CD14-positive monocyte (primary cell): ENCODE results near the gene PKDCC. TPM values are rescaled to one million over a fixed set of nuclear protein-coding genes. Genes with fewer than 3 reads are reported as not detected.

Source experiments
- DNase-seq, 3 donors: peaks; one replicate each; pipeline ENCODE4 v3.0.0-alpha.2; 2011 to 2022
- H2AFZ ChIP-seq: 2 replicates; pipeline ENCODE4 v1.6.0; 2012; ENCODE audit warnings: mild to moderate bottlenecking, low read depth, low read length, inconsistent platforms; ENCODE audit not compliant: insufficient read depth, poor library complexity, severe bottlenecking
- H3K27ac ChIP-seq, 2 donors: 1 replicate in 1 of 2; 2 replicates in 1 of 2; pipeline ENCODE4 v1.5.1; 2012 to 2013; ENCODE audit warnings: low read length in 2 of 2, control low read depth in 1 of 2, inconsistent platforms in 1 of 2, low read depth in 1 of 2, mild to moderate bottlenecking in 1 of 2
- H3K27me3 ChIP-seq, 2 donors: one replicate each; pipeline versions ENCODE4 v1.6.0 to v1.6.1; 2011 to 2013; ENCODE audit warnings: low read length in 2 of 2; ENCODE audit not compliant: control insufficient read depth in 2 of 2, insufficient read depth in 2 of 2
- H3K36me3 ChIP-seq, 2 donors: replicated peaks in 1 of 2; 1 replicate in 1 of 2; 2 replicates in 1 of 2; pipeline versions ENCODE4 v1.5.1 to v1.6.1; 2012 to 2013; ENCODE audit warnings: low read length in 2 of 2, control low read depth in 1 of 2, inconsistent platforms in 1 of 2, mild to moderate bottlenecking in 1 of 2; ENCODE audit not compliant: insufficient read depth in 2 of 2, control insufficient read depth in 1 of 2
- H3K4me1 ChIP-seq, 2 donors: 1 replicate in 1 of 2; 2 replicates in 1 of 2; pipeline versions ENCODE4 v1.5.1 to v1.6.1; 2012 to 2013; ENCODE audit warnings: low read length in 2 of 2, control low read depth in 1 of 2, inconsistent platforms in 1 of 2, mild to moderate bottlenecking in 1 of 2, moderate library complexity in 1 of 2; ENCODE audit not compliant: insufficient read depth in 2 of 2, control insufficient read depth in 1 of 2
- H3K4me2 ChIP-seq: replicated peaks from 2 replicates; pipeline ENCODE3; 2012; ENCODE audit warnings: low read length, moderate library complexity, mild to moderate bottlenecking; ENCODE audit not compliant: poor library complexity, severe bottlenecking; ENCODE audit errors: extremely low read depth
- H3K4me3 ChIP-seq, 3 experiments: fragments of 200-600 bp in 1 of 3; sonication (generic) in 1 of 3; replicated peaks in 1 of 3; 1 replicate in 2 of 3; 2 replicates in 1 of 3; pipeline ENCODE4 v1.5.1; 2011 to 2013; ENCODE audit warnings: low read length in 3 of 3, mild to moderate bottlenecking in 3 of 3, control low read depth in 2 of 3, low read depth in 2 of 3, inconsistent platforms in 1 of 3, moderate library complexity in 1 of 3
- H3K79me2 ChIP-seq: 2 replicates; pipeline ENCODE4 v1.6.0; 2012; ENCODE audit warnings: mild to moderate bottlenecking, control low read depth, inconsistent platforms, low read length, moderate library complexity; ENCODE audit not compliant: insufficient read depth
- H3K9ac ChIP-seq: 2 replicates; pipeline ENCODE4 v1.6.0; 2017; ENCODE audit warnings: low read length, mild to moderate bottlenecking; ENCODE audit not compliant: insufficient read depth, poor library complexity, severe bottlenecking
- H3K9me3 ChIP-seq, 2 donors: replicated peaks in 1 of 2; 1 replicate in 1 of 2; 2 replicates in 1 of 2; pipeline versions ENCODE4 v1.5.1 to v1.6.1; 2012 to 2013; ENCODE audit warnings: low read length in 2 of 2, control low read depth in 1 of 2; ENCODE audit not compliant: control insufficient read depth in 1 of 2, insufficient read depth in 1 of 2
- H4K20me1 ChIP-seq: 2 replicates; pipeline ENCODE4 v1.6.0; 2012; ENCODE audit warnings: mild to moderate bottlenecking, low read length, control low read depth, moderate library complexity; ENCODE audit not compliant: insufficient read depth
- H3K27ac Mint-ChIP-seq, 7 donors: one replicate each; pipeline ENCODE4 v1.8.0; 2020; ENCODE audit warnings: mild to moderate bottlenecking in 7 of 7, mixed read lengths in 7 of 7, moderate library complexity in 6 of 7, inconsistent platforms in 2 of 7
- H3K27me3 Mint-ChIP-seq, 3 donors: one replicate each; pipeline ENCODE4 v1.8.0; 2021 to 2022; ENCODE audit warnings: low read depth in 3 of 3, mild to moderate bottlenecking in 3 of 3, mixed read lengths in 3 of 3, moderate library complexity in 3 of 3, inconsistent platforms in 1 of 3
- H3K36me3 Mint-ChIP-seq, 2 donors: one replicate each; pipeline ENCODE4 v1.8.0; 2020; ENCODE audit warnings: mixed read lengths in 2 of 2, inconsistent platforms in 1 of 2, mild to moderate bottlenecking in 1 of 2
- H3K4me1 Mint-ChIP-seq: one replicate; pipeline ENCODE4 v1.8.0; 2020; ENCODE audit warnings: mild to moderate bottlenecking, mixed read lengths
- H3K4me3 Mint-ChIP-seq, 2 donors: one replicate each; pipeline ENCODE4 v1.8.0; 2020; ENCODE audit warnings: mild to moderate bottlenecking in 2 of 2, mixed read lengths in 2 of 2, moderate library complexity in 1 of 2
- H3K9me3 Mint-ChIP-seq, 7 donors: one replicate each; pipeline ENCODE4 v1.8.0; 2020 to 2022; ENCODE audit warnings: mixed read lengths in 7 of 7, mild to moderate bottlenecking in 6 of 7, moderate library complexity in 6 of 7, inconsistent platforms in 2 of 7
- CTCF ChIP-seq: fragments of 200-600 bp; IDR thresholded peaks from one replicate; pipeline ENCODE4 v1.8.0; 2022; ENCODE audit warnings: antibody characterized with exemption, mild to moderate bottlenecking
- WGBS: methylation state at CpG from one replicate; pipeline ENCODE4 v1.1.5; 2013; ENCODE audit warnings: missing lambda C conversion rate; ENCODE audit not compliant: insufficient coverage; 5-methylcytosine and 5-hydroxymethylcytosine counted together
- intact Hi-C, 2 donors: fragments of 100-400 bp; cut with micrococcal nuclease; formaldehyde crosslinking; loops; one replicate each; pipeline versions ENCODE4 v1.15.0 to v1.15.1; 2023
- polyA plus RNA-seq, 3 donors: library from polyadenylated mRNA; depleted of rRNA in 1 of 3; unstranded in 2 of 3; stranded (reverse) in 1 of 3; fragments of 300-500 nt in 2 of 3; fragments of >200 nt in 1 of 3; fragmentation: Illumina TruSeq in 2 of 3; gene quantifications; 1 replicate in 2 of 3; 2 replicates in 1 of 3; pipeline ENCODE4 v1.2.3, GENCODE V29; 2012 to 2021

The PKDCC gene
- polyA plus RNA-seq, 3 donors, result not detected

DNA sequence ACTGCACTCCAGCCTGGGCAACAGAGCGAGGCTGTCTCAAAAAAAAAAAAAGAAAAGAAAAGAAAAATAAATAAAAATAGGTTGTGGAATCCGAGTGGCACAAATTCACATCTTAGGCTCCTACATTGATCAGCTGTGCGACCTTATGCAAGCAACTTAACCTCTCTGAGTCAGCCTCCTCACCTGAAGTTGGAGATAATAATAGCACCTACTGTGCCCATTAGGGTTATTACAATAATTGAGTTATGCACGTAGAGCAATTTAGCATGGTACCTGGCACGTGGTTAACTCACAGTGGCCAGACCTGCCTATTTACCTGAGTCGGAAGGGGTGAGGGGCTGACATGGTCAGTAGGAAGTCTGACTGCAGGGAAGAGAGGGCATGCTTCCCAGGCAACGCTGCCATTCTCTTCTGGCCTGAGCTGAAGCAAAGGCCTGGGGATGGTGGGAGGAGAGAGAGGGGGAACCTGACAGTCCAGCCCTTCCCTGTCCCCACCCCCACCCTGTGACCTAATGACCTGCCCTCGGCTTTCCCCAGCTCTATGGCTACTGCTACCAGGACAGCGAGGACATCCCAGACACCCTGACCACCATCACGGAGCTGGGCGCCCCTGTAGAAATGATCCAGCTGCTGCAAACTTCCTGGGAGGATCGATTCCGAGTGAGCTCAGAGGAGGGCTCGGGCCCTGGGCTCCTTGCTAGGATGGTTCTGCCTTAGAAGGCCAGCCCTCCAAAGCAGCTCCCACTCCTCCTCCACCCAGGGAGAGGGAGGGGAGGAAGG is 5.1 kb downstream of the PKDCC start:
- Histone ChIP-seq H3K36me3 (no peaks in the 10 kb centered on the region), H3K9ac (no peak overlapping the region), H3K27ac (no peak overlapping the region), H3K4me1 (peaks cover 0 to 4% of the 10 kb centered on the region in 2 donors), H3K79me2 (no peaks in the 10 kb centered on the region), H3K9me3 (no peaks in the 10 kb centered on the region), H3K4me2 (no peak overlapping the region), H3K4me3 (no peak overlapping the region), H2AFZ (no peak overlapping the region), H3K27me3 (peaks cover 23 to 30% of the 10 kb centered on the region in 2 donors), H4K20me1 (no peaks in the 10 kb centered on the region)
- intact Hi-C loops, result no loop called here
- 96% methylated on average over 4 of the region's 14 CpGs for WGBS
- Mint-ChIP-seq H3K36me3 (no peaks in the 10 kb centered on the region), H3K9me3 (peaks cover 0 to 5% (median 4%) of the 10 kb centered on the region in 7 donors), H3K4me3 (no peak overlapping the region), H3K27me3 (peaks cover 29 to 33% (median 33%) of the 10 kb centered on the region in 3 donors), H3K27ac (no peak overlapping the region), H3K4me1 (peaks cover 4% of the 10 kb centered on the region)
- TF ChIP-seq CTCF, result no peak
- DNase-seq, result no peak

DNA sequence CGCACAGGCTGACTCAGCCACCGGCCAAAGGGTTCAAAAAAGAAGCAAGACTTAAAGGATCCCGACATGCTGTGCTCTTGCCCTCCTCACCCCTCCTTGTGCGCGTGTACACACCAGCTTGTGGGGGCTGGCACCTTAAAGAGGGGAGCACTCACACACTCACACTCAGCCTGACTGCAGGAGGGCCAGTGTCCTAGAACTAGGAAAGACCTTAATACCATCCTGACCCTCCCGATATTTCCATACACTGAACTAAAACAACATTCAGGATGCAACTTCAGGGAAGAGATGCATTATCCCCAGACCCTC is 5.6 kb downstream of the PKDCC start:
- Histone ChIP-seq H4K20me1 (no peaks in the 10 kb centered on the region), H3K9ac (no peak overlapping the region), H3K4me2 (no peak overlapping the region), H3K9me3 (no peaks in the 10 kb centered on the region), H3K36me3 (no peaks in the 10 kb centered on the region), H3K27ac (no peak overlapping the region), H2AFZ (no peak overlapping the region), H3K4me3 (no peak overlapping the region), H3K79me2 (no peaks in the 10 kb centered on the region), H3K4me1 (peaks cover 0 to 4% of the 10 kb centered on the region in 2 donors), H3K27me3 (peaks cover 22 to 29% of the 10 kb centered on the region in 2 donors)
- H3K4me1 Mint-ChIP-seq, result peaks cover 4% of the 10 kb centered on the region
- no peak overlapping the region for H3K4me3 Mint-ChIP-seq
- H3K9me3 Mint-ChIP-seq, result peaks cover 0 to 5% (median 4%) of the 10 kb centered on the region in 7 donors
- TF ChIP-seq CTCF, result no peak
- H3K36me3 Mint-ChIP-seq, result no peaks in the 10 kb centered on the region
- peaks cover 29 to 33% (median 33%) of the 10 kb centered on the region in 3 donors for H3K27me3 Mint-ChIP-seq
- intact Hi-C loops, result no loop called here
- 100% methylated on average over 1 of the region's 6 CpGs for WGBS
- no peak overlapping the region for H3K27ac Mint-ChIP-seq
- DNase-seq, result no peak
